ENCODE data around the gene CARMIL1. TPM values are rescaled to one million over a fixed set of nuclear protein-coding genes. Genes with fewer than 3 reads are reported as not detected.

CARMIL1 gene
- total RNA-seq, 1 donor from 2014 or later = 19.6 TPM

- no peaks in the 10 kb centered on the region for H3K4me1 ChIP-seq
- intact Hi-C loops (cut with DNase I) = no loop called here
- H3K27me3 ChIP-seq = no peaks in the 10 kb centered on the region
- no peak overlapping the region for H3K4me3 ChIP-seq
- no peaks in the 10 kb centered on the region for H3K9me3 ChIP-seq
- DNase-seq (ENCODE audit: extremely low spot score in 2 of 2) = no peak
- no peak overlapping the region for H3K27ac ChIP-seq
- TF ChIP-seq POLR2AphosphoS5 (IDR thresholded peaks at IDR 0.05; ENCODE audit: insufficient read depth in 1 of 2, low read depth in 1 of 2) (no peak), CTCF (IDR thresholded peaks at IDR 0.05) (no peak)
- no peaks in the 10 kb centered on the region for H3K36me3 ChIP-seq
These were observed 145.1 kb downstream of the CARMIL1 start for GRCh38 chr6:25424303-25424702.

GRCh38 chr6:25427549-25427948, 148.4 kb downstream of the CARMIL1 start:
- H3K27ac ChIP-seq = no peak overlapping the region
- no peaks in the 10 kb centered on the region for H3K4me1 ChIP-seq
- DNase-seq (ENCODE audit: extremely low spot score in 2 of 2) = no peak
- H3K36me3 ChIP-seq = no peaks in the 10 kb centered on the region
- intact Hi-C loops (cut with DNase I) = no loop called here
- H3K27me3 ChIP-seq = no peaks in the 10 kb centered on the region
- H3K4me3 ChIP-seq = no peak overlapping the region
- no peak for TF ChIP-seq POLR2A (IDR thresholded peaks at IDR 0.05)
- no peaks in the 10 kb centered on the region for H3K9me3 ChIP-seq

- Histone ChIP-seq H3K27me3 (no peaks in the 10 kb centered on the region), H3K4me1 (no peaks in the 10 kb centered on the region), H3K9me3 (no peaks in the 10 kb centered on the region), H3K27ac (no peak overlapping the region), H3K4me3 (no peak overlapping the region), H3K36me3 (no peaks in the 10 kb centered on the region)
- intact Hi-C loops (cut with DNase I) = no loop called here
- TF ChIP-seq CTCF (IDR thresholded peaks at IDR 0.05) = no peak
- TF ChIP-seq POLR2A (IDR thresholded peaks at IDR 0.05) = no peak
- no peak for TF ChIP-seq POLR2AphosphoS5 (IDR thresholded peaks at IDR 0.05; ENCODE audit: insufficient read depth in 1 of 2, low read depth in 1 of 2)
- no peak for DNase-seq (ENCODE audit: extremely low spot score in 2 of 2)
These were observed 149.7 kb downstream of the CARMIL1 start for GRCh38 chr6:25428758-25429317.

GRCh38 chr6:25431306-25431974, 152.3 kb downstream of the CARMIL1 start:
- Histone ChIP-seq H3K27ac (no peak overlapping the region), H3K27me3 (no peaks in the 10 kb centered on the region), H3K36me3 (no peaks in the 10 kb centered on the region), H3K9me3 (no peaks in the 10 kb centered on the region), H3K4me3 (no peak overlapping the region), H3K4me1 (no peaks in the 10 kb centered on the region)
- no peak for DNase-seq (ENCODE audit: extremely low spot score in 2 of 2)
- TF ChIP-seq POLR2A (IDR thresholded peaks at IDR 0.05) (no peak), CTCF (IDR thresholded peaks at IDR 0.05) (no peak), POLR2AphosphoS5 (IDR thresholded peaks at IDR 0.05; ENCODE audit: insufficient read depth in 1 of 2, low read depth in 1 of 2) (no peak)
- intact Hi-C loops (cut with DNase I) = no loop called here

GRCh38 chr6:25431975-25432307, 152.8 kb downstream of the CARMIL1 start:
- intact Hi-C loops (cut with DNase I) = no loop called here
- TF ChIP-seq CTCF (IDR thresholded peaks at IDR 0.05) (no peak), POLR2AphosphoS5 (IDR thresholded peaks at IDR 0.05; ENCODE audit: insufficient read depth in 1 of 2, low read depth in 1 of 2) (no peak), POLR2A (IDR thresholded peaks at IDR 0.05) (no peak)

More at GRCh38 chr6:25431975-25432307, 152.8 kb downstream of the CARMIL1 start:
- H3K36me3 ChIP-seq = no peaks in the 10 kb centered on the region
- H3K4me1 ChIP-seq = no peaks in the 10 kb centered on the region
- no peaks in the 10 kb centered on the region for H3K9me3 ChIP-seq
- no peak overlapping the region for H3K27ac ChIP-seq
- no peak overlapping the region for H3K4me3 ChIP-seq
- H3K27me3 ChIP-seq = no peaks in the 10 kb centered on the region
- no peak for DNase-seq (ENCODE audit: extremely low spot score in 2 of 2)
